Activated CD4-positive, alpha-beta memory T cell treated with anti-CD3 and anti-CD28 coated beads for 36 hours (primary cell): ENCODE results near the gene TEPSIN. TPM values are rescaled to one million over a fixed set of nuclear protein-coding genes. Genes with fewer than 3 reads are reported as not detected.

ENCODE experiments used
- CTCF ChIA-PET: fragments of 350-600 bp; sonication (Branson Sonifier 250); formaldehyde crosslinking; loops from one replicate; lab custom pipeline; 2021; ENCODE audit warnings: antibody characterized with exemption, inconsistent platforms; lab: Charles Lee
- POLR2A ChIA-PET: fragments of 350-600 bp; sonication (Branson Sonifier 250); formaldehyde crosslinking; loops from one replicate; lab custom pipeline; 2021; ENCODE audit warnings: antibody characterized with exemption; lab: Charles Lee
- DNase-seq: peaks from one replicate; pipeline ENCODE4 v3.0.0-alpha.2; 2020
- H3K27ac Mint-ChIP-seq: one replicate; pipeline ENCODE4 v1.8.0; 2021; ENCODE audit warnings: mixed read lengths
- H3K27me3 Mint-ChIP-seq: one replicate; pipeline ENCODE4 v1.8.0; 2021; ENCODE audit warnings: mixed read lengths
- H3K36me3 Mint-ChIP-seq: one replicate; pipeline ENCODE4 v1.8.0; 2021; ENCODE audit warnings: mixed read lengths
- H3K4me1 Mint-ChIP-seq: one replicate; pipeline ENCODE4 v1.8.0; 2021; ENCODE audit warnings: low read depth, mixed read lengths
- H3K4me3 Mint-ChIP-seq: one replicate; pipeline ENCODE4 v1.8.0; 2021; ENCODE audit warnings: mild to moderate bottlenecking, mixed read lengths
- H3K9me3 Mint-ChIP-seq: one replicate; pipeline ENCODE4 v1.8.0; 2021; ENCODE audit warnings: mixed read lengths
- intact Hi-C: fragments of 100-400 bp; cut with micrococcal nuclease; formaldehyde crosslinking; loops from one replicate; pipeline ENCODE4 v1.15.1; 2023
- total RNA-seq, 2 experiments: library from RNA; stranded (reverse); gene quantifications; one replicate each; pipeline ENCODE4 v1.2.3, GENCODE V29; 2021

The TEPSIN gene
- total RNA-seq, 2 experiments from 2014 or later, result 20.0 to 24.6 TPM

- no peaks in the 10 kb centered on the region for H3K27me3 Mint-ChIP-seq
- no peaks in the 10 kb centered on the region for H3K4me1 Mint-ChIP-seq
- H3K27ac Mint-ChIP-seq, result no peak overlapping the region
- intact Hi-C loops, result no loop called here
- H3K36me3 Mint-ChIP-seq, result peaks cover 21% of the 10 kb centered on the region
- CTCF ChIA-PET, result no interaction called here
- no peak overlapping the region for H3K4me3 Mint-ChIP-seq
- no peak for DNase-seq
- no peaks in the 10 kb centered on the region for H3K9me3 Mint-ChIP-seq
- POLR2A ChIA-PET, result no interaction called here
Observed at GRCh38 chr17:81278831-81279230, 40.0 kb upstream of the TEPSIN start.

GRCh38 chr17:81277946-81278693 is 39.3 kb upstream of the TEPSIN start:
- CTCF ChIA-PET, result interaction anchor here (0.8 kb wide), 1 partner anchor 14 kb away, joined by 5 read pairs; no protein-coding TSS in a partner anchor

GRCh38 chr17:81277421-81277820 is 38.6 kb upstream of the TEPSIN start:
- H3K9me3 Mint-ChIP-seq, result no peaks in the 10 kb centered on the region
- intact Hi-C loops, result no loop called here
- POLR2A ChIA-PET, result no interaction called here
- no peaks in the 10 kb centered on the region for H3K4me1 Mint-ChIP-seq
- H3K27ac Mint-ChIP-seq, result no peak overlapping the region
- DNase-seq, result no peak
- H3K4me3 Mint-ChIP-seq, result no peak overlapping the region
- H3K36me3 Mint-ChIP-seq, result peaks cover 31% of the 10 kb centered on the region
- CTCF ChIA-PET, result no interaction called here
- no peaks in the 10 kb centered on the region for H3K27me3 Mint-ChIP-seq

More at GRCh38 chr17:81277946-81278693, 39.3 kb upstream of the TEPSIN start:
- Mint-ChIP-seq H3K4me1 (no peaks in the 10 kb centered on the region), H3K36me3 (peaks cover 25% of the 10 kb centered on the region), H3K27ac (no peak overlapping the region), H3K4me3 (no peak overlapping the region), H3K27me3 (no peaks in the 10 kb centered on the region), H3K9me3 (no peaks in the 10 kb centered on the region)
- intact Hi-C loops, result no loop called here
- POLR2A ChIA-PET, result no interaction called here
- no peak for DNase-seq

GRCh38 chr17:81276781-81277180 is 37.9 kb upstream of the TEPSIN start:
- intact Hi-C loops, result no loop called here
- no peak for DNase-seq

GRCh38 chr17:81274471-81274855 is 35.6 kb upstream of the TEPSIN start:
- POLR2A ChIA-PET, result no interaction called here
- no peak overlapping the region for H3K27ac Mint-ChIP-seq
- H3K9me3 Mint-ChIP-seq, result no peaks in the 10 kb centered on the region
- H3K4me3 Mint-ChIP-seq, result no peak overlapping the region
- intact Hi-C loops, result no loop called here
- CTCF ChIA-PET, result interaction anchor here (1.1 kb wide), 1 partner anchor 22 kb away, joined by 3 read pairs; no protein-coding TSS in a partner anchor
- H3K27me3 Mint-ChIP-seq, result no peaks in the 10 kb centered on the region
- DNase-seq, result no peak
- no peaks in the 10 kb centered on the region for H3K4me1 Mint-ChIP-seq
- H3K36me3 Mint-ChIP-seq, result peaks cover 35% of the 10 kb centered on the region

More at GRCh38 chr17:81276781-81277180, 37.9 kb upstream of the TEPSIN start:
- no peaks in the 10 kb centered on the region for H3K27me3 Mint-ChIP-seq
- no peak overlapping the region for H3K4me3 Mint-ChIP-seq
- peaks cover 32% of the 10 kb centered on the region for H3K36me3 Mint-ChIP-seq
- POLR2A ChIA-PET, result no interaction called here
- H3K9me3 Mint-ChIP-seq, result no peaks in the 10 kb centered on the region
- no peaks in the 10 kb centered on the region for H3K4me1 Mint-ChIP-seq
- no peak overlapping the region for H3K27ac Mint-ChIP-seq
- CTCF ChIA-PET, result no interaction called here

GRCh38 chr17:81273698-81274470 is 35.0 kb upstream of the TEPSIN start:
- Mint-ChIP-seq H3K4me3 (no peak overlapping the region), H3K4me1 (no peaks in the 10 kb centered on the region), H3K27ac (no peak overlapping the region), H3K9me3 (no peaks in the 10 kb centered on the region), H3K36me3 (peaks cover 37% of the 10 kb centered on the region), H3K27me3 (no peaks in the 10 kb centered on the region)
- POLR2A ChIA-PET, result no interaction called here
- intact Hi-C loops, result no loop called here
- CTCF ChIA-PET, result no interaction called here
- no peak for DNase-seq

- Mint-ChIP-seq H3K27ac (no peak overlapping the region), H3K9me3 (no peaks in the 10 kb centered on the region), H3K36me3 (peaks cover 40% of the 10 kb centered on the region), H3K27me3 (no peaks in the 10 kb centered on the region), H3K4me1 (no peaks in the 10 kb centered on the region), H3K4me3 (no peak overlapping the region)
- DNase-seq, result no peak
- ChIA-PET CTCF (no interaction called here), POLR2A (no interaction called here)
- intact Hi-C loops, result no loop called here
Observed at GRCh38 chr17:81272616-81273015, 33.8 kb upstream of the TEPSIN start.

- DNase-seq, result no peak
- intact Hi-C loops, result no loop called here
- ChIA-PET POLR2A (no interaction called here), CTCF (no interaction called here)
- Mint-ChIP-seq H3K27ac (no peak overlapping the region), H3K27me3 (no peaks in the 10 kb centered on the region), H3K36me3 (peaks cover 34% of the 10 kb centered on the region), H3K4me3 (no peak overlapping the region), H3K9me3 (no peaks in the 10 kb centered on the region), H3K4me1 (peaks cover 3% of the 10 kb centered on the region)
Observed at GRCh38 chr17:81271226-81271625, 32.4 kb upstream of the TEPSIN start.

- no peak overlapping the region for H3K4me3 Mint-ChIP-seq
- H3K4me1 Mint-ChIP-seq, result peaks cover 3% of the 10 kb centered on the region
- no peaks in the 10 kb centered on the region for H3K9me3 Mint-ChIP-seq
- no peak overlapping the region for H3K27ac Mint-ChIP-seq
- H3K36me3 Mint-ChIP-seq, result peaks cover 37% of the 10 kb centered on the region
- POLR2A ChIA-PET, result no interaction called here
- CTCF ChIA-PET, result no interaction called here
- intact Hi-C loops, result no loop called here
- no peaks in the 10 kb centered on the region for H3K27me3 Mint-ChIP-seq
- DNase-seq, result no peak
Observed at GRCh38 chr17:81270279-81270678, 31.4 kb upstream of the TEPSIN start.

GRCh38 chr17:81267390-81268067 is 28.7 kb upstream of the TEPSIN start:
- H3K9me3 Mint-ChIP-seq, result no peaks in the 10 kb centered on the region
- no peak for DNase-seq
- ChIA-PET POLR2A (no interaction called here), CTCF (interaction anchor here (1.1 kb wide), 1 partner anchor 17 kb away, joined by 3 read pairs; no protein-coding TSS in a partner anchor)
- intact Hi-C loops, result no loop called here
- H3K27ac Mint-ChIP-seq, result no peak overlapping the region
- H3K4me1 Mint-ChIP-seq, result peaks cover 3% of the 10 kb centered on the region
- no peaks in the 10 kb centered on the region for H3K27me3 Mint-ChIP-seq
- peaks cover 28% of the 10 kb centered on the region for H3K36me3 Mint-ChIP-seq
- H3K4me3 Mint-ChIP-seq, result no peak overlapping the region

GRCh38 chr17:81265576-81265975 is 26.7 kb upstream of the TEPSIN start:
- Mint-ChIP-seq H3K36me3 (peaks cover 28% of the 10 kb centered on the region), H3K4me3 (no peak overlapping the region), H3K9me3 (no peaks in the 10 kb centered on the region), H3K27ac (no peak overlapping the region), H3K4me1 (peaks cover 3% of the 10 kb centered on the region), H3K27me3 (no peaks in the 10 kb centered on the region)
- intact Hi-C loops, result no loop called here
- POLR2A ChIA-PET, result interaction anchor here (0.6 kb wide), 1 partner anchor 320 kb away, joined by 4 read pairs; no protein-coding TSS in a partner anchor
- DNase-seq, result no peak
- CTCF ChIA-PET, result no interaction called here

- DNase-seq, result no peak
- POLR2A ChIA-PET, result no interaction called here
- CTCF ChIA-PET, result no interaction called here
- intact Hi-C loops, result no loop called here
- Mint-ChIP-seq H3K9me3 (no peaks in the 10 kb centered on the region), H3K27me3 (no peaks in the 10 kb centered on the region), H3K4me3 (no peak overlapping the region), H3K36me3 (peaks cover 24% of the 10 kb centered on the region), H3K27ac (no peak overlapping the region), H3K4me1 (peaks cover 3% of the 10 kb centered on the region)
Observed at GRCh38 chr17:81264640-81265039, 25.8 kb upstream of the TEPSIN start.
